ENCODE results near the gene GNB1L. TPM values are rescaled to one million over a fixed set of nuclear protein-coding genes. Genes with fewer than 3 reads are reported as not detected.

Gene GNB1L
- total and polyA plus RNA-seq, 9 of the 15 experiments (the other 6 are each of a cell fraction or from before 2014, with no cell fraction given) = 0.56 to 50.5 (median 10.2) TPM

- ChIA-PET CTCF (ENCODE audit: low intra/inter-chr PET ratio) (no interaction called here), POLR2A (interaction anchor here (0.6 to 11.2 kb wide), 7 partner anchors 9 to 417 kb away, joined by 3 to 141 read pairs (median 4); no protein-coding TSS in a partner anchor)
- Histone ChIP-seq H3K4me3 (no peak overlapping the region), H3K4me1 (replicated peaks in 1 of 2; ENCODE audit: control insufficient read depth in 2 of 2, insufficient read depth in 2 of 2, low read length in 2 of 2) (peaks cover 0 to 45% of the 10 kb centered on the region in 2 experiments; a peak in 2 of 5 replicates), H3K27ac (ENCODE audit: extremely low read depth, low read depth, low read length) (no peak overlapping the region), H2AFZ (ENCODE audit: low read depth, low read length) (no peak overlapping the region), H3K9me1 (ENCODE audit: control insufficient read depth, insufficient read depth, low read length) (peaks cover 2% of the 10 kb centered on the region), H4K20me1 (replicated peaks; ENCODE audit: control insufficient read depth, insufficient read depth, low read length) (peaks cover 15% of the 10 kb centered on the region), H3K79me2 (ENCODE audit: control insufficient read depth, insufficient read depth, low read length) (no peaks in the 10 kb centered on the region), H3K27me3 (ENCODE audit: control insufficient read depth in 2 of 2, insufficient read depth in 2 of 2, low read length in 2 of 2) (no peaks in the 10 kb centered on the region), H3K9ac (ENCODE audit: insufficient read depth in 1 of 2, low read depth in 2 of 2, low read length in 2 of 2) (peak overlapping the region in 1 of 2 experiments; percentile 18; a peak in 1 of 4 replicates), H3K9me3 (replicated peaks; ENCODE audit: control insufficient read depth, insufficient read depth, low read depth, low read length) (no peaks in the 10 kb centered on the region), H3K4me2 (ENCODE audit: insufficient read depth, low read length) (no peak overlapping the region), H3K36me3 (ENCODE audit: control insufficient read depth, insufficient read depth, low read length) (peaks cover 26% of the 10 kb centered on the region; the same call in 2 of the 3 replicates)
- no TSS peak for BruUV-seq (replicated peaks)
- peak; percentile 42; the same call in 1 of the 2 replicates for TF ChIP-seq CHCHD3 (CRISPR knock-in tag; IDR thresholded peaks at IDR 0.05)
- 0 out of 2 replicates have a peak, but pooled peaks have one; percentile 33 for TF ChIP-seq THAP7 (CRISPR knock-in tag; IDR thresholded peaks at IDR 0.05)
- TF ChIP-seq ZNF589 (CRISPR knock-in tag; IDR thresholded peaks at IDR 0.05; ENCODE audit: low read depth) = no peak
- no peak for DNase-seq (ENCODE audit: extremely low read depth in 1 of 4, low spot score in 3 of 4)
- WGBS (ENCODE audit: insufficient coverage, low coverage, missing lambda C conversion rate) = 79% methylated on average over 7 of the region's 7 CpGs
- no peak for ATAC-seq
- intact Hi-C loops (cut with micrococcal nuclease) = no loop called here
- in situ Hi-C loops (cut with MboI) = no loop called here
- no peak for FAIRE-seq
These were observed 43.5 kb upstream of the GNB1L start for GRCh38 chr22:19898145-19898544.

GRCh38 chr22:19897726-19898125 lies 43.1 kb upstream of the GNB1L start:
- H3K4me2 ChIP-seq (ENCODE audit: insufficient read depth, low read length) = no peak overlapping the region
- 73% methylated on average over 16 of the region's 16 CpGs for WGBS (ENCODE audit: insufficient coverage, low coverage, missing lambda C conversion rate)
- peaks cover 26% of the 10 kb centered on the region; the same call in 2 of the 3 replicates for H3K36me3 ChIP-seq (ENCODE audit: control insufficient read depth, insufficient read depth, low read length)
- no peaks in the 10 kb centered on the region for H3K27me3 ChIP-seq (ENCODE audit: control insufficient read depth in 2 of 2, insufficient read depth in 2 of 2, low read length in 2 of 2)
- no peak overlapping the region for H2AFZ ChIP-seq (ENCODE audit: low read depth, low read length)
- TF ChIP-seq ESRRA (IDR thresholded peaks at IDR 0.05; ENCODE audit: borderline replicate concordance, low read depth) = no peak
- no peak for TF ChIP-seq CXXC5 (CRISPR knock-in tag; IDR thresholded peaks at IDR 0.05)
- 0 out of 2 replicates have a peak, but pooled peaks have one; percentile 35 for TF ChIP-seq POLR2G (IDR thresholded peaks at IDR 0.05; ENCODE audit: low read depth, low read length)
- no peak overlapping the region for H3K4me3 ChIP-seq
- in situ Hi-C loops (cut with MboI) (no loop called here), intact Hi-C loops (cut with micrococcal nuclease) (no loop called here)
- FAIRE-seq (no peak), ATAC-seq (peak; percentile 4; the same call in 1 of the 3 replicates), DNase-seq (ENCODE audit: extremely low read depth in 1 of 4, low spot score in 3 of 4) (no peak)
- no peak overlapping the region for H3K27ac ChIP-seq (ENCODE audit: extremely low read depth, low read depth, low read length)
- CTCF ChIA-PET (ENCODE audit: low intra/inter-chr PET ratio) = no interaction called here
- H3K9me3 ChIP-seq (replicated peaks; ENCODE audit: control insufficient read depth, insufficient read depth, low read depth, low read length) = no peaks in the 10 kb centered on the region
- H3K79me2 ChIP-seq (ENCODE audit: control insufficient read depth, insufficient read depth, low read length) = no peaks in the 10 kb centered on the region
- H3K9me1 ChIP-seq (ENCODE audit: control insufficient read depth, insufficient read depth, low read length) = peaks cover 2% of the 10 kb centered on the region
- peak overlapping the region in 1 of 2 experiments; percentile 57; a peak in 2 of 4 replicates for H3K9ac ChIP-seq (ENCODE audit: insufficient read depth in 1 of 2, low read depth in 2 of 2, low read length in 2 of 2)
- H4K20me1 ChIP-seq (replicated peaks; ENCODE audit: control insufficient read depth, insufficient read depth, low read length) = peaks cover 15% of the 10 kb centered on the region
- POLR2A ChIA-PET = interaction anchor here (0.7 to 11.2 kb wide), 10 partner anchors 8 to 167 kb away, joined by 3 to 141 read pairs (median 4); no protein-coding TSS in a partner anchor
- BruUV-seq (replicated peaks) = no TSS peak
- peaks cover 3 to 45% of the 10 kb centered on the region in 2 experiments; a peak in 4 of 5 replicates for H3K4me1 ChIP-seq (replicated peaks in 1 of 2; ENCODE audit: control insufficient read depth in 2 of 2, insufficient read depth in 2 of 2, low read length in 2 of 2)
